GM13976 (cell line): ENCODE results near the gene PIK3R1.

Experiments
- DNase-seq: peaks from one replicate; pipeline ENCODE4 v3.0.0; 2012; ENCODE audit warnings: low spot score
- CTCF ChIP-seq: IDR thresholded peaks from 2 replicates; pipeline ENCODE4 v1.5.1; 2012; ENCODE audit warnings: borderline replicate concordance, mild to moderate bottlenecking; ENCODE audit not compliant: insufficient read depth; ENCODE audit errors: extremely low read depth, missing control alignments, control extremely low read depth
- in situ Hi-C: fragments of 300-500 bp; cut with MboI; formaldehyde crosslinking; loops from one replicate; pipeline ENCODE4 v1.12.0; 2022; ENCODE audit warnings: low sequenced_read_pairs, mixed read lengths, inconsistent platforms; ENCODE audit not compliant: unreplicated experiment

PIK3R1 gene

GRCh38 chr5:68176253-68176652, 39.3 kb upstream of the PIK3R1 start:
- in situ Hi-C loops: no loop called here
- no peak for TF ChIP-seq CTCF
- no peak for DNase-seq

- in situ Hi-C loops: no loop called here
- DNase-seq: no peak
- TF ChIP-seq CTCF: no peak
These were observed 38.6 kb upstream of the PIK3R1 start for GRCh38 chr5:68176802-68177479.

DNA sequence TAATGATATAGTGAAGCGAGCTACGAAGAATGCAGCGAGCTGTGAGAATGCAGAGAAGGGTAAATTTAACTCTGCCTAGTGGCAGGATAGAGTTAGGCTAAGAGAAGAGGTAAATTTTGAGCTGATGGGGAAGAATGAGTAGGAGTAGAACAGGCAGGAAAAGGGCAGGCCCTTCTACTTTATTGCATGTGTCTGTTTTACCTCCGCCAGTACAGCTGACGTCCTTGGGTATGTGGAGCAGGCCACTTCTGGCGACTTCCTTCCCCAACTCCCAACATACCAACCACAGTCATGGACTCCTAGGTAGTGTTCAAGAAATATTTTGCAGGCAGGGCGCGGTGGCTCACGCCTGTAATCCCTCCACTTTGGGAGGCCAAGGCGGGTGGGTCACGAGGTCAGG, 37.9 kb upstream of the PIK3R1 start:
- TF ChIP-seq CTCF: no peak
- in situ Hi-C loops: no loop called here
- no peak for DNase-seq

- in situ Hi-C loops: no loop called here
- no peak for DNase-seq
These were observed 37.0 kb upstream of the PIK3R1 start for GRCh38 chr5:68178579-68178978.

GRCh38 chr5:68180121-68181038, 35.2 kb upstream of the PIK3R1 start:
- in situ Hi-C loops: no loop called here
- TF ChIP-seq CTCF: no peak
- no peak for DNase-seq

More at GRCh38 chr5:68178579-68178978, 37.0 kb upstream of the PIK3R1 start:
- TF ChIP-seq CTCF: no peak

DNA sequence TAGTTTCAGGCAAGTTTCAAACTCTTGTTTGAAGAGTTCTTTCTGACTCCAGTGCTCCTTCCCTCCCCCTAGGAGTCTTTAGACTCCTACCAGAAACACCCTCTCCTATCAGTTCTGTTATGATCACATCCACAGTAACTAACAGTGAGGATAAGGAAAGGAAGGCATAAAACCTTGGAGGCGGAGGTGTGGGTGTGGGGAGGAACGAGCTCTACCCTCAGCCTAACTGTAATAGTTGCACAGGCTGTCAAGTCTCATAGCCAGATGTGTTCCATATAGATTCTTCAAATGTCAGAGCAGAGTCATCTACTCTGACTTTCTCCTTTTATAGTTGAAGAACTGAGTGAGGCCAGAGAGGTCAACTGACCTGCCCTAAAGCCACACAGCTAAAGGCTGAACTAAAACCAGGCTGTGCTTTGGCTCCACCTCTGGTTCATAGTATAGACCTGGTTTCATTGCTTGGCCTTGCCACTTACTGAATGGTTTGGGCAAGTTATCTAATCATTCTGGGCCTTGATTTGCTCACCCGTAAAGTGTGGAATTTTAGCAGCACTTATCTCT, 34.4 kb upstream of the PIK3R1 start:
- in situ Hi-C loops: no loop called here
- DNase-seq: no peak
- no peak for TF ChIP-seq CTCF
